ENCODE measurements around the gene RHO. TPM values are rescaled to one million over a fixed set of nuclear protein-coding genes. Genes with fewer than 3 reads are reported as not detected.

Gene RHO
- polyA plus RNA-seq, 1 of the 3 experiments (the other 2 are of a cell fraction), result not detected

DNA sequence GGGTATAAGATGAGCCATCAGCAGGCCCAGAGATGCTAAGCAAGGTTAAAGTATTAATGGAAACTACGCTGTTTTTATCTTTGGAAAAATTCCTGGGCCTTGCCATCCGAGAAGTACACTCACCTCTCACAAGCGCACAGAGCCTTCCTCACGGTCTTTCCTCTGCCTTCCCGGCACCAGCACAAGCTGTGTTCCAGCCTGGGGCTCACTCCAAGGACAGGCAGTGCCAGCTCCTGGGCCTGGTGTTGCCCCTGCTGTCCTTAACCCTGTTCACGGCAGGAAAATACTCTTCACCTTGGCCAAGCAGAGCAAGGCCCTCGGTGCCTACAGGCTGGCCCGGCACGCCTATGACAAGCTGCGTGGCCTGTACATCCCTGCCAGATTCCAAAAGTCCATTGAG is 14.3 kb upstream of the RHO start:
- no peaks in the 10 kb centered on the region for H4K20me1 ChIP-seq (ENCODE audit: insufficient read depth)
- ChIA-PET CTCF (interaction anchor here (1.2 kb wide), 1 partner anchor 12 kb away, joined by 4 read pairs; no protein-coding TSS in a partner anchor), POLR2A (no interaction called here)
- no peaks in the 10 kb centered on the region for H3K9me2 ChIP-seq
- no peak for TF ChIP-seq EP300 (IDR thresholded peaks at IDR 0.05; ENCODE audit: borderline replicate concordance in 1 of 2, low read depth in 1 of 2, low read length in 1 of 2)
- no peak for TF ChIP-seq EZH2phosphoT487 (IDR thresholded peaks at IDR 0.05; ENCODE audit: borderline replicate concordance, low read depth)
- no peak for TF ChIP-seq ELF1 (IDR thresholded peaks at IDR 0.05)
- no peak for TF ChIP-seq NFIC (IDR thresholded peaks at IDR 0.05; ENCODE audit: borderline replicate concordance)
- 98% methylated on average over 9 of the region's 10 CpGs for WGBS (ENCODE audit: low lambda C conversion rate)
- no peak overlapping the region for H3K9ac ChIP-seq
- H3F3A ChIP-seq (replicated peaks; ENCODE audit: insufficient read depth), result no peaks in the 10 kb centered on the region
- H3K4me2 ChIP-seq, result no peak overlapping the region
- H2AFZ ChIP-seq (ENCODE audit: low read depth), result no peak overlapping the region
- H3K27ac ChIP-seq (ENCODE audit: low read depth in 2 of 2, low read length in 1 of 2), result no peak overlapping the region
- H3K9me3 ChIP-seq, result no peaks in the 10 kb centered on the region
- no peak for DNase-seq
- no peak overlapping the region for H3K4me3 ChIP-seq (ENCODE audit: low read depth in 2 of 2, low read length in 1 of 2)
- no peaks in the 10 kb centered on the region; a peak in 1 of 4 replicates for H3K4me1 ChIP-seq (ENCODE audit: control insufficient read depth in 1 of 2, insufficient read depth in 2 of 2, low read depth in 1 of 2, low read length in 1 of 2)
- H3K36me3 ChIP-seq (replicated peaks in 1 of 2; ENCODE audit: control insufficient read depth in 1 of 2, insufficient read depth in 2 of 2, low read length in 1 of 2), result peaks cover 0 to 2% of the 10 kb centered on the region in 2 experiments
- H3K27me3 ChIP-seq (ENCODE audit: insufficient read depth), result no peaks in the 10 kb centered on the region
- no peaks in the 10 kb centered on the region for H3K79me2 ChIP-seq (ENCODE audit: insufficient read depth)

DNA sequence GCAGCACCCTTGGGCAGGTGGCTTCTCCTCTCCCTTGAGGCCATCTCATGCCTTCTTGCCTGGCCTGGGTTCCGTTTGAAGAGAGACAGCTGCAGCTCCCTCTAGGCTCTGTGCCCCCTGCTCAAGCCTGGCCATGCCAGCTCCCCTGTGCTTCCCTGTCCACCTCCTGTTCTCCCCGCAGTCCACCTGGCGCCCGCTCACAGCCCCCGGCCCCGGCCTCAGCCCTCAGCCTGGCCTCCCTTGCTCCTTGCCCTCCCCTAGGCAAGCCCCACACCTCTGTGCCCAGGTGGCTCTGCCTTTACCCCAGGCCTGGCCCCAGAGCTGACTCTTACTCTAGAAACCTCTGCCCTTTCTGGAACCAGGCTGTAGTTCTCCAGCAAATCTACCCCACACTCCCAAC is 13.9 kb upstream of the RHO start:
- 100% methylated on average over 6 of the region's 6 CpGs for WGBS (ENCODE audit: low lambda C conversion rate)
- Histone ChIP-seq H3K27ac (ENCODE audit: low read depth in 2 of 2, low read length in 1 of 2) (no peak overlapping the region), H3K4me1 (ENCODE audit: control insufficient read depth in 1 of 2, insufficient read depth in 2 of 2, low read depth in 1 of 2, low read length in 1 of 2) (peaks cover 0 to under 1% of the 10 kb centered on the region in 2 experiments; a peak in 1 of 4 replicates), H3K9me2 (no peaks in the 10 kb centered on the region), H4K20me1 (ENCODE audit: insufficient read depth) (no peaks in the 10 kb centered on the region), H3K4me3 (ENCODE audit: low read depth in 2 of 2, low read length in 1 of 2) (no peak overlapping the region), H3K36me3 (replicated peaks in 1 of 2; ENCODE audit: control insufficient read depth in 1 of 2, insufficient read depth in 2 of 2, low read length in 1 of 2) (peaks cover 0 to 2% of the 10 kb centered on the region in 2 experiments), H2AFZ (ENCODE audit: low read depth) (no peak overlapping the region), H3F3A (replicated peaks; ENCODE audit: insufficient read depth) (no peaks in the 10 kb centered on the region), H3K9ac (no peak overlapping the region), H3K4me2 (no peak overlapping the region), H3K27me3 (ENCODE audit: insufficient read depth) (no peaks in the 10 kb centered on the region), H3K9me3 (no peaks in the 10 kb centered on the region), H3K79me2 (ENCODE audit: insufficient read depth) (no peaks in the 10 kb centered on the region)
- no peak for DNase-seq
- ChIA-PET POLR2A (no interaction called here), CTCF (interaction anchor here (1.0 kb wide), 1 partner anchor 428 kb away, joined by 3 read pairs; no protein-coding TSS in a partner anchor)
- TF ChIP-seq JUND (IDR thresholded peaks at IDR 0.05), result no peak
- TF ChIP-seq FOXJ3 (CRISPR knock-in tag; IDR thresholded peaks at IDR 0.05), result no peak
- TF ChIP-seq, protein P1, sequence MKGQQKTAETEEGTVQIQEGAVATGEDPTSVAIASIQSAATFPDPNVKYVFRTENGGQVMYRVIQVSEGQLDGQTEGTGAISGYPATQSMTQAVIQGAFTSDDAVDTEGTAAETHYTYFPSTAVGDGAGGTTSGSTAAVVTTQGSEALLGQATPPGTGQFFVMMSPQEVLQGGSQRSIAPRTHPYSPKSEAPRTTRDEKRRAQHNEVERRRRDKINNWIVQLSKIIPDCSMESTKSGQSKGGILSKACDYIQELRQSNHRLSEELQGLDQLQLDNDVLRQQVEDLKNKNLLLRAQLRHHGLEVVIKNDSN (IDR thresholded peaks at IDR 0.05; ENCODE audit: borderline replicate concordance, low read depth), result no peak
- no peak for TF ChIP-seq EZH2phosphoT487 (IDR thresholded peaks at IDR 0.05; ENCODE audit: borderline replicate concordance, low read depth)
- no peak for TF ChIP-seq FOXM1 (IDR thresholded peaks at IDR 0.05; ENCODE audit: low read depth)
- no peak for TF ChIP-seq ELF1 (IDR thresholded peaks at IDR 0.05)
- no peak for TF ChIP-seq EP300 (IDR thresholded peaks at IDR 0.05; ENCODE audit: borderline replicate concordance in 1 of 2, low read depth in 1 of 2, low read length in 1 of 2)
- TF ChIP-seq, protein P2, sequence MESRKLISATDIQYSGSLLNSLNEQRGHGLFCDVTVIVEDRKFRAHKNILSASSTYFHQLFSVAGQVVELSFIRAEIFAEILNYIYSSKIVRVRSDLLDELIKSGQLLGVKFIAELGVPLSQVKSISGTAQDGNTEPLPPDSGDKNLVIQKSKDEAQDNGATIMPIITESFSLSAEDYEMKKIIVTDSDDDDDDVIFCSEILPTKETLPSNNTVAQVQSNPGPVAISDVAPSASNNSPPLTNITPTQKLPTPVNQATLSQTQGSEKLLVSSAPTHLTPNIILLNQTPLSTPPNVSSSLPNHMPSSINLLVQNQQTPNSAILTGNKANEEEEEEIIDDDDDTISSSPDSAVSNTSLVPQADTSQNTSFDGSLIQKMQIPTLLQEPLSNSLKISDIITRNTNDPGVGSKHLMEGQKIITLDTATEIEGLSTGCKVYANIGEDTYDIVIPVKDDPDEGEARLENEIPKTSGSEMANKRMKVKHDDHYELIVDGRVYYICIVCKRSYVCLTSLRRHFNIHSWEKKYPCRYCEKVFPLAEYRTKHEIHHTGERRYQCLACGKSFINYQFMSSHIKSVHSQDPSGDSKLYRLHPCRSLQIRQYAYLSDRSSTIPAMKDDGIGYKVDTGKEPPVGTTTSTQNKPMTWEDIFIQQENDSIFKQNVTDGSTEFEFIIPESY (IDR thresholded peaks at IDR 0.05; ENCODE audit: borderline replicate concordance, low read depth), result no peak
- no peak for TF ChIP-seq SMC3 (IDR thresholded peaks at IDR 0.05; ENCODE audit: low read depth, low read length)
- TF ChIP-seq NFIC (IDR thresholded peaks at IDR 0.05; ENCODE audit: borderline replicate concordance), result no peak
- TF ChIP-seq, protein P3, sequence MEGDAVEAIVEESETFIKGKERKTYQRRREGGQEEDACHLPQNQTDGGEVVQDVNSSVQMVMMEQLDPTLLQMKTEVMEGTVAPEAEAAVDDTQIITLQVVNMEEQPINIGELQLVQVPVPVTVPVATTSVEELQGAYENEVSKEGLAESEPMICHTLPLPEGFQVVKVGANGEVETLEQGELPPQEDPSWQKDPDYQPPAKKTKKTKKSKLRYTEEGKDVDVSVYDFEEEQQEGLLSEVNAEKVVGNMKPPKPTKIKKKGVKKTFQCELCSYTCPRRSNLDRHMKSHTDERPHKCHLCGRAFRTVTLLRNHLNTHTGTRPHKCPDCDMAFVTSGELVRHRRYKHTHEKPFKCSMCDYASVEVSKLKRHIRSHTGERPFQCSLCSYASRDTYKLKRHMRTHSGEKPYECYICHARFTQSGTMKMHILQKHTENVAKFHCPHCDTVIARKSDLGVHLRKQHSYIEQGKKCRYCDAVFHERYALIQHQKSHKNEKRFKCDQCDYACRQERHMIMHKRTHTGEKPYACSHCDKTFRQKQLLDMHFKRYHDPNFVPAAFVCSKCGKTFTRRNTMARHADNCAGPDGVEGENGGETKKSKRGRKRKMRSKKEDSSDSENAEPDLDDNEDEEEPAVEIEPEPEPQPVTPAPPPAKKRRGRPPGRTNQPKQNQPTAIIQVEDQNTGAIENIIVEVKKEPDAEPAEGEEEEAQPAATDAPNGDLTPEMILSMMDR (IDR thresholded peaks at IDR 0.05), result no peak
- no peak for TF ChIP-seq SIN3A (IDR thresholded peaks at IDR 0.05; ENCODE audit: borderline replicate concordance, low read depth, low read length)
- TF ChIP-seq, protein P4, sequence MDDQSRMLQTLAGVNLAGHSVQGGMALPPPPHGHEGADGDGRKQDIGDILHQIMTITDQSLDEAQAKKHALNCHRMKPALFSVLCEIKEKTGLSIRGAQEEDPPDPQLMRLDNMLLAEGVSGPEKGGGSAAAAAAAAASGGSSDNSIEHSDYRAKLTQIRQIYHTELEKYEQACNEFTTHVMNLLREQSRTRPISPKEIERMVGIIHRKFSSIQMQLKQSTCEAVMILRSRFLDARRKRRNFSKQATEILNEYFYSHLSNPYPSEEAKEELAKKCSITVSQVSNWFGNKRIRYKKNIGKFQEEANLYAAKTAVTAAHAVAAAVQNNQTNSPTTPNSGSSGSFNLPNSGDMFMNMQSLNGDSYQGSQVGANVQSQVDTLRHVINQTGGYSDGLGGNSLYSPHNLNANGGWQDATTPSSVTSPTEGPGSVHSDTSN (IDR thresholded peaks at IDR 0.05), result no peak
- TF ChIP-seq TAF1 (IDR thresholded peaks at IDR 0.05; ENCODE audit: borderline replicate concordance, low read depth, low read length), result no peak
- TF ChIP-seq RAD21 (IDR thresholded peaks at IDR 0.05; ENCODE audit: low read length), result no peak
- TF ChIP-seq, protein P5, sequence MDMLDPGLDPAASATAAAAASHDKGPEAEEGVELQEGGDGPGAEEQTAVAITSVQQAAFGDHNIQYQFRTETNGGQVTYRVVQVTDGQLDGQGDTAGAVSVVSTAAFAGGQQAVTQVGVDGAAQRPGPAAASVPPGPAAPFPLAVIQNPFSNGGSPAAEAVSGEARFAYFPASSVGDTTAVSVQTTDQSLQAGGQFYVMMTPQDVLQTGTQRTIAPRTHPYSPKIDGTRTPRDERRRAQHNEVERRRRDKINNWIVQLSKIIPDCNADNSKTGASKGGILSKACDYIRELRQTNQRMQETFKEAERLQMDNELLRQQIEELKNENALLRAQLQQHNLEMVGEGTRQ (IDR thresholded peaks at IDR 0.05; ENCODE audit: borderline replicate concordance, low read depth, low read length), result no peak
- TF ChIP-seq, protein P6, sequence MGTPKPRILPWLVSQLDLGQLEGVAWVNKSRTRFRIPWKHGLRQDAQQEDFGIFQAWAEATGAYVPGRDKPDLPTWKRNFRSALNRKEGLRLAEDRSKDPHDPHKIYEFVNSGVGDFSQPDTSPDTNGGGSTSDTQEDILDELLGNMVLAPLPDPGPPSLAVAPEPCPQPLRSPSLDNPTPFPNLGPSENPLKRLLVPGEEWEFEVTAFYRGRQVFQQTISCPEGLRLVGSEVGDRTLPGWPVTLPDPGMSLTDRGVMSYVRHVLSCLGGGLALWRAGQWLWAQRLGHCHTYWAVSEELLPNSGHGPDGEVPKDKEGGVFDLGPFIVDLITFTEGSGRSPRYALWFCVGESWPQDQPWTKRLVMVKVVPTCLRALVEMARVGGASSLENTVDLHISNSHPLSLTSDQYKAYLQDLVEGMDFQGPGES (IDR thresholded peaks at IDR 0.05; ENCODE audit: low read depth, low read length), result no peak
- no peak for TF ChIP-seq POLR2AphosphoS5 (IDR thresholded peaks at IDR 0.05; ENCODE audit: low read depth, low read length)
